DMS 273 (cell line): ENCODE results near the gene MFSD6L.
"Not testable (repeated sequence)": the region's sequence is repeated elsewhere in the genome, so short reads cannot be mapped to it uniquely, and the experiment has no call there.

Source experiments
- DNase-seq: peaks from one replicate; lab custom pipeline; 2025; ENCODE audit not compliant: unreplicated experiment; lab: John Stamatoyannopoulos, UW

Gene MFSD6L

GRCh38 chr17:8826808-8827435 lies 27.8 kb upstream of the MFSD6L start:
- DNase-seq = no peak

DNA sequence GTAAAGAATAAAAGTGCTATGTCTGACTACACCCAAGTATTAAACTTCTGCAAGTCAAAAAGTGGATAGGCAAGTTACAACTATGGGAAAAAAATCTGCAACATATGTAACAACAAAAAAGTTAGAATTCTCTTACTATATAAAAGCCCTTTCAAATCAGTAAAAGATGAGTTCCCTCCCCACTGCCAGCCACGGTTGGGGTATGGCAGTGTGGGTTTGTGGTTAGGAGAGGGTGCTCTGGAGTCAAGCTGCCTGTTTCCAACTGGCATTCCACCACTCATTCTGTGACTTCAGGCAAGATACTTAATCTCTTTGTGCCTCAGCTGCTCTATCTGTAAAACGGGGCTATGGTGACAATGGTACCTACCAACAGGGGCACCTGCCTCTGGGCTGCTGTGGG lies 26.6 kb upstream of the MFSD6L start:
- DNase-seq = no peak

GRCh38 chr17:8823279-8823678 lies 24.1 kb upstream of the MFSD6L start:
- DNase-seq = no peak

GRCh38 chr17:8822401-8823035 lies 23.4 kb upstream of the MFSD6L start:
- DNase-seq = no peak

GRCh38 chr17:8821446-8822105 lies 22.4 kb upstream of the MFSD6L start:
- DNase-seq = no peak

- DNase-seq = peak; percentile 44
Measured at GRCh38 chr17:8820311-8821010, 21.3 kb upstream of the MFSD6L start.

DNA sequence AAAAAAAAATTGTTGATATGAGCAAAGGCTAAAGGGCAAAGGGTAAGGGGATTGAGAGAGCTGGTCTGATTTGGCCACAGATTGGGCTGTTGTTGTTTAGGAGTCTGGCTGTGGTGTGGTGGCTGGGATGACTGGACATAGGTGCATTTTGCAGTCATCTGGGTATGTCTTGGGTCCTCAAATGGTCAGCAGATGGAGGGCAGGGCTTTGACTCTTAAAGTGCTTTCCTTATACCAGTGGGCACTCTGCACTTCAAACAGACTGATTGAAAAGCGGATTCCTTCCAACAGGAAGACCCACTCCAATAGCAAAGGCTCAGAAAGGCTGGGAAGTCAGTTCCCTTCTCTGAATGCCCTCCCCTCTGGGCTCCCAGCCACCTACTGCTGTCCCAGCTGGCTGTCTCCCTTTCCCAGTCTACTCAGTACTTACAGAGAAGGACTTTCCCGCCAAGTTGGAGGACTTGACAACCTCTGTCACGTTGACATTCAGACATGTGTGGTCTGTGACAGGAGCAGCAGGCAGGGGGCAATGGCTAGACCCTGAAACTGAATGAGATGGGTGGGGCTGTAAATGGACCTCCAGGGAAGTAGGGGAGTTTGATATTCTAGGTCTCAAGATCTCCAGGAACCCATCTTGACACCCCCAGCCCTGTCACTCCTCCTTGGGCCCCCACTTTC lies 19.6 kb upstream of the MFSD6L start:
- peak; percentile 38 for DNase-seq

- no peak for DNase-seq
Measured at GRCh38 chr17:8818047-8818446, 18.9 kb upstream of the MFSD6L start.

- no peak for DNase-seq
Measured at GRCh38 chr17:8806926-8807550, 7.9 kb upstream of the MFSD6L start.

DNA sequence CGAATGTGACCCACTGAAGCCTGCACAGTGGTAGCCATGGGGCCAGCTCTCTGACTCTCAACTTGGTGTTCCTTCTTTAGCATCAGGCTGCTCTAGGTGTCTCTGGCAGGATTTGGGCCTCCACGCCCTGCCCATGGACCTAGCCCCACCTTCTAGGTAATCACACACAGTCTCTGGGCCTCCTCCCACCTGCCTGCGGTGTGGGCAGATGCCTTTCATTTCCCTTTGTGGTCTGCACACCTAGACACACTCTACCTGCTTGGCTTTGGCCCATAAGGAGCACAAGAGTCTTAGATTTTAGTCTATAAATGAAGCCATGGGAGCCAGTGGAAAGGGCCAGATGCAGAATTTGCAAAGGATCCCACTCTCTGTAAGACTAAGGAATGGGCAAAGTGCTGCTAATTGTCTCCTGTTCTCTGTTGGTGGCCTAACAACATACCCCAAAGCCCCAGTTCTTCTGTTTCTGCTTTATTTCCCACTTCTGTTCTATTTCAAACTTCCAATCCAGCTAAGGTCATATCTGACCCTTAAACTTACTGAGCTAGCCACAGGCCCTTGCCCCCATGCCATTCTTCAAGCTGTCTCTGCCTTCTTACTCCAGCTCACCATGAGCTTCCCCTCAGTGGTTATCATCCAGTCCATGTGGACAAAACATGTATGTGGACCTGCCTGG lies 7.2 kb upstream of the MFSD6L start:
- no peak for DNase-seq

DNA sequence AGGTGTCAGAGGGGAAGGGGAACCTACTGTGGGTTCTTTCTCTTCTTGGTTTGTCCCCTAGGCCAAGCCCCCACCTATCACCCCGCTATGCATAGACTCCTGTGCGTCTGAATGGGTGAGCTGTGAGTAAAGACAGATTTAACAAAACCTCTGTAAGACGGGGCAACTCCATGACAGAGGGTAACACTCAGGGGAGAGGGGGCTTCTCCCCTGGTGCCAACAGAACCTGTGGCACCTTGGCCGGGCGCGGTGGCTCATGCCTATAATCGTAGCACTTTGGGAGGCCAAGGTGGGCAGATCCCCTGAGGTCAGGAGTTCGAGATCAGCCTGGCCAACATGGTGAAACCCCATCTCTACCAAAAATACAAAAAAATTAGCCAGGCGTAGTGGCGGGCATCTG lies 6.2 kb upstream of the MFSD6L start:
- not testable (repeated sequence) for DNase-seq

GRCh38 chr17:8803531-8804420 lies 4.6 kb upstream of the MFSD6L start:
- DNase-seq = peak; percentile 48

DNA sequence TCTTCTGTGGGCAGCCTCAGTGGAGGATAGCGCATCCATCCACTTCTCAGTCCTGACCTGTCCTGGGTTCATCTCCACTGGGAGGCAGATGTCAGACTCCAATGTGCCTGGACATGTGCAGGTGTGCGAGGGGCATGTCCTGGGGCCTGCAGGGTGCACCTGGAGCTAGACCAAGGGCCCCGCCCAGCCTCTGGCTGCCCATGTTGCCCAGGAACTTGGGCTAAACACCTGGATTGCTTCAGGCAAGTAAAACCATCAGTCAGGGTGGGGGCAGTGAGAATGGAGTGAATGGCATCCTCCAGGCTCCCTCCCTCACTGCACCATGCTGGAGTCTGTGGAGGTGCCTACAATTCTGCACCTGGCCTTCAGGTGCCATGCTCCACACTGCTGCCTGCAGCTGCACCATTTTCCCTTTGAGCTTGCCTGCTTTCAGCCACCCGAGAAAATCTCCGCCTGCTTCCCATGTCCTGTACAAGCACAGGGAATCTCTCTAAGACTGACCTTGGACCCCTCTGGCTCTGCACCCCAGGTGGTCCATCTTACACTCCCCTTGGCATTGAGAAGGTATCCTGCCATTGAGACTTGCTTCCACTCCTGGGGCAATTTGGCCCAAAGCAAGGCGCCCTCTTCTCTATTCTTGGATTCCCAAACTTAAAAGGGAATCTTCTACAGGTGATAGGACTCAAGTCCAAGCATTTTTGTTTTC lies 2.1 kb upstream of the MFSD6L start:
- no peak for DNase-seq

GRCh38 chr17:8800656-8801055 lies 1.5 kb upstream of the MFSD6L start:
- DNase-seq = no peak

DNA sequence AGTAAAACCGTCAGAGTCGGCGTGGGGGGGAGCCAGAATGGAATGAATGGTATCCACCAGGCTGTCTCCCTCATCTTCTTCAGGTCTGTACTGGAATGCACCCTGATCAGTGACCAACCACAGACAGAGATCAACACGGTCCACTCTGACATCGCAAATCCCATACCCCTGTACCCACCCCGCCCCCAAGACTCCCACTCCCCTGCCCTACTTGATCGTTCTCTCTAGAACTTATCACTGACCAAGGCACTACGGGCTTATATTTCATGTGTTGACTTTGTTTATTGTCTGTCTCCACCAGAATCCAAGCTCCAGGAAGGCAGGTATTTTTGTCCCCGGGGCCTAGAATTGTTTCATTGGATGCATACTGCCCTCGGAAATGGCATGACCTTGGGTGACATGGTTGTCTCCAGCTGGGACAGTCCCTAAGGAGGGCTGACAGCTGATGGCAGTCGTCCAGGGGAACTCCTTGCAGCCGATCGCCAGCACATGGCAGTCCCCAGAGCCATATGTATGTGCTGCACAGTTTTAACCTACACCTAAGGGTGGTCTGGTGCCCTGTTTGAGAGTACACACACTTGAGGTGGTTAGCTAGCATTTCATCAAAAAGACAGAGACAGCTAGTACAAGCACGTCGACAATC lies 526 bp upstream of the MFSD6L start:
- DNase-seq = no peak

DNA sequence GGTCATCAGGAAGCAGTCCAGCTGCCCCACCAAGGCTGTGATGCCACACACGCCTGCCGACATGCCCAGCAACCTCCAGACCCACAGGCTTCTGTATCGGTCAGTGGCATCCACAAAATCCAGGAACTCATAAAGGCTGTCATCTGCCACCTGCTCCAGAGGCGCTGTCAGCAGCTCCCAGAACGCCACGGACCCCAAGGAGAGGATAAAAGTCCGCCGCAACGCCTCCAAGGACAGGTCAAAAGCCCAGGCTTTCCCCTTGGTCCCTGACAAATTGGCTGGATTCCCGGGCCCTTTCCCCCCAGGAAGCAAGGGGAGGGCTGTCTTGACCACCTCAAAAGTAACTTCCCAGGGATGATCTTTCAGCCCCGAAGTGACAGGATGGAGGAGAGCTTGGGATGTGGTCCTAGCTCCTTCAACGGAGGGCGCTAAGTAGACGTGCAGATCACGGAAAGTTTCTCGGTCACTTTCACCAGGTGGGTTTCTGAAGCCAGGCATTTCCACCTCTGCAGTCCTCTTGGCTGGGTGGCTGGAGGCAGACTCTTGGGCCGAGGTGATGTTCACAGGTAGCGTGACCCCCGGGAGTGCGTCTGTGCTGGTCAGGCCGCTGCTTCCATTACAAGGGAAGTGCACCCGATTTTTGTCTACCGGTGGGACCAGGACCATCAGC lies 854 bp downstream of the MFSD6L start:
- DNase-seq = no peak

- no peak for DNase-seq
Measured at GRCh38 chr17:8797621-8798175, 1.5 kb downstream of the MFSD6L start.
